Mesendoderm (in vitro differentiated cells): ENCODE measurements around the gene ATE1.
A peak's percentile ranks its signal among the peaks of the same experiment; 100 is the strongest.

Experiments used
- DNase-seq: peaks from one replicate; pipeline ENCODE4 v3.0.0; 2013
- H2AK5ac ChIP-seq: 2 replicates; pipeline ENCODE4 v1.6.1; 2013; ENCODE audit warnings: low read length, inconsistent platforms
- H2BK120ac ChIP-seq: 2 replicates; pipeline ENCODE4 v1.6.1; 2013; ENCODE audit warnings: low read depth, mild to moderate bottlenecking, low read length, moderate library complexity, mixed read lengths
- H2BK15ac ChIP-seq: replicated peaks from 2 replicates; pipeline ENCODE4 v1.6.1; 2013; ENCODE audit warnings: low read depth, mild to moderate bottlenecking, moderate library complexity
- H2BK5ac ChIP-seq: 2 replicates; pipeline ENCODE4 v1.6.1; 2013; ENCODE audit warnings: low read length, inconsistent platforms
- H3K18ac ChIP-seq: 2 replicates; pipeline ENCODE4 v1.6.1; 2013; ENCODE audit warnings: mild to moderate bottlenecking, low read length, mixed read lengths
- H3K23ac ChIP-seq: one replicate; pipeline ENCODE4 v1.6.1; 2013; ENCODE audit warnings: low read length
- H3K27ac ChIP-seq: 2 replicates; pipeline ENCODE4 v1.5.1; 2013; ENCODE audit warnings: low read depth, mild to moderate bottlenecking, inconsistent platforms, low read length, moderate library complexity
- H3K27me3 ChIP-seq: 2 replicates; pipeline ENCODE4 v1.6.1; 2013; ENCODE audit warnings: low read length, control low read depth, mild to moderate bottlenecking, inconsistent platforms; ENCODE audit not compliant: insufficient read depth, poor library complexity
- H3K36me3 ChIP-seq: 2 replicates; pipeline ENCODE4 v1.6.1; 2013; ENCODE audit warnings: low read length, inconsistent platforms; ENCODE audit not compliant: control insufficient read depth, insufficient read depth
- H3K4ac ChIP-seq: one replicate; pipeline ENCODE4 v1.6.1; 2013; ENCODE audit warnings: low read depth, mild to moderate bottlenecking, low read length, moderate library complexity
- H3K4me1 ChIP-seq: 2 replicates; pipeline ENCODE4 v1.6.1; 2013; ENCODE audit warnings: low read depth, low read length, inconsistent platforms; ENCODE audit not compliant: control insufficient read depth
- H3K4me2 ChIP-seq: 2 replicates; pipeline ENCODE4 v1.6.1; 2013; ENCODE audit warnings: low read length
- H3K4me3 ChIP-seq: 2 replicates; pipeline ENCODE4 v1.5.1; 2013; ENCODE audit warnings: mild to moderate bottlenecking, low read length
- H3K56ac ChIP-seq: one replicate; pipeline ENCODE4 v1.6.1; 2013; ENCODE audit warnings: low read length
- H3K79me1 ChIP-seq: 2 replicates; pipeline ENCODE4 v1.6.1; 2013; ENCODE audit warnings: low read length, inconsistent platforms
- H3K79me2 ChIP-seq: 2 replicates; pipeline ENCODE4 v1.6.1; 2013; ENCODE audit warnings: mild to moderate bottlenecking, low read length; ENCODE audit not compliant: control insufficient read depth, insufficient read depth
- H3K9ac ChIP-seq: 2 replicates; pipeline ENCODE4 v1.6.1; 2013; ENCODE audit warnings: low read length, inconsistent platforms
- H4K5ac ChIP-seq: one replicate; pipeline ENCODE4 v1.6.1; 2013; ENCODE audit warnings: low read length
- H4K8ac ChIP-seq: one replicate; pipeline ENCODE4 v1.6.1; 2013; ENCODE audit warnings: low read depth, mild to moderate bottlenecking, control low read depth, low read length, moderate library complexity
- WGBS: extraction: QIAGEN DNeasy Blood & Tissue Kit; methylation state at CpG from one replicate; pipeline ENCODE4 v1.1.7; 2013; ENCODE audit warnings: low lambda C conversion rate, missing lambda C conversion rate; ENCODE audit not compliant: insufficient coverage; ENCODE audit errors: extremely low coverage; 5-methylcytosine and 5-hydroxymethylcytosine counted together

ATE1 gene

DNA sequence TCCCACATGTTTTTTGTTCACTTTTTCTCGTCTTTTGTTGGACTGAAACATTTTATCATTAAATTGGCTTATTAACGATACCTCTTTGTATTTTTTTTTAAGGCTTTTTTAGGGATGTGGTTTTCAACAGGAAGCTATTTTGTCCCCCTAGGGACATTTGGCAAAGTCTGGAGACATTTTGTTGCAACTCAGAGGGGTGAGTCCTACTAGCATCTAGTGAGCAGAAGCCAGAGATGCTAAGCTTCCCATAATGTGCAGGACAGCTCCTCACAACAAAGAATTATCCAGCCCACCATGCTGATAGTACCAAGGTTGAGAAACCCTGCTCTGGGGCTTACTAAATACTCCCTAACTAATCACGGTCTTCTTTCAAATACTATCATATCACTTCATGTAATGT, 63.2 kb downstream of the ATE1 start:
- Histone ChIP-seq H4K8ac (no peak overlapping the region), H3K4me1 (no peaks in the 10 kb centered on the region), H3K27me3 (no peaks in the 10 kb centered on the region), H3K4ac (no peak overlapping the region), H4K5ac (no peak overlapping the region), H3K36me3 (no peaks in the 10 kb centered on the region), H3K23ac (no peak overlapping the region), H3K9ac (no peak overlapping the region), H3K56ac (no peak overlapping the region), H3K18ac (no peak overlapping the region), H2BK15ac (no peak overlapping the region), H3K27ac (no peak overlapping the region), H2BK120ac (no peak overlapping the region), H2AK5ac (no peak overlapping the region), H3K4me2 (no peak overlapping the region), H3K79me2 (no peaks in the 10 kb centered on the region), H2BK5ac (no peak overlapping the region), H3K4me3 (no peak overlapping the region), H3K79me1 (no peaks in the 10 kb centered on the region)
- no peak for DNase-seq
- WGBS = no CpG with 5 or more reads among the region's 3 CpGs

DNA sequence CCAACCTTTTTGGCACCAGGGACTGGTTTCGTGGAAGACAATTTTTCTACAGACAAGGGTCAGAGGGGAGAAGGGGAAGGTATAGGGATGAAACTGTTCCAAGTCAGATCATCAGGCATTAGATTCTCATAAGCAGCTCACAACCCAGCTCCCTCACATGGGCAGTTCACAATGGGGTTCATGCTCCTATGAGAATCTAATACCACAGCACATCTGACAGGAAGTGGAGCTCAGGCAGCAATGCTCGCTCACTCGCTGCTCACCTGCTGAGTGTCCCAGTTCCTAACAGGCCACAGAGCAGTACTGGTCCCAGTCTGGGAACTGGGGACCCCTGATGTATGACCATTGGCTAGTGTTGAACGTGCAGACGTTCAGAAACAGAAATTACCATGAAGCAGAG, 63.7 kb downstream of the ATE1 start:
- Histone ChIP-seq H4K8ac (no peak overlapping the region), H3K23ac (no peak overlapping the region), H3K27ac (no peak overlapping the region), H3K4me2 (no peak overlapping the region), H3K9ac (no peak overlapping the region), H2BK15ac (no peak overlapping the region), H3K4me1 (no peaks in the 10 kb centered on the region), H3K79me2 (no peaks in the 10 kb centered on the region), H3K4ac (no peak overlapping the region), H3K36me3 (no peaks in the 10 kb centered on the region), H3K79me1 (no peaks in the 10 kb centered on the region), H3K4me3 (no peak overlapping the region), H2AK5ac (no peak overlapping the region), H3K56ac (no peak overlapping the region), H2BK5ac (no peak overlapping the region), H3K18ac (no peak overlapping the region), H3K27me3 (no peaks in the 10 kb centered on the region), H4K5ac (no peak overlapping the region), H2BK120ac (no peak overlapping the region)
- WGBS = no CpG with 5 or more reads among the region's 5 CpGs
- DNase-seq = no peak

DNA sequence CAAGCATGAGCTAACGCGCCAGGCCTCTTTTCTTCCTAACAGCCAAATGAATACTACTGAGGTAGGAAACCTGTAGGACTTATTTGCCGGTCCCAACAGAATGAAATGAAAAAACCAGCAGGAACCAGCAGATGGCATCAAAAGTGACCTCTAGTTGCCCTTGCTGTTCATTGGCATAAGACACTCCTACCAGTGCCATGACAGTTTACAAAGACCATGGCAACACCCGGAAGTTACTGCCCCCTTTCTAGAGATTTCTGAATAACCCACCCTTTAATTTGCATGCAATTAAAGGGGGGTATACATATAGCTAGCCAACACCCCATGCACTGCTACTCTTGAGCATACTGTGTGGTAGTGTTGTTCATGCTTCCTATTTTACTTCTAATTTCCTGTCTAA, 65.2 kb downstream of the ATE1 start:
- no peaks in the 10 kb centered on the region for H3K4me1 ChIP-seq
- H3K4me3 ChIP-seq = no peak overlapping the region
- H3K23ac ChIP-seq = no peak overlapping the region
- H2BK15ac ChIP-seq = no peak overlapping the region
- H3K27ac ChIP-seq = no peak overlapping the region
- no peak overlapping the region for H2BK5ac ChIP-seq
- WGBS = no CpG with 5 or more reads among the region's 4 CpGs
- no peak overlapping the region for H4K8ac ChIP-seq
- no peaks in the 10 kb centered on the region for H3K79me1 ChIP-seq
- no peak overlapping the region for H3K9ac ChIP-seq
- H4K5ac ChIP-seq = no peak overlapping the region
- peak; percentile 27 for DNase-seq
- no peak overlapping the region for H3K4ac ChIP-seq
- no peak overlapping the region for H3K56ac ChIP-seq
- H2AK5ac ChIP-seq = no peak overlapping the region
- H3K27me3 ChIP-seq = no peaks in the 10 kb centered on the region
- H2BK120ac ChIP-seq = no peak overlapping the region
- no peak overlapping the region for H3K4me2 ChIP-seq
- no peak overlapping the region for H3K18ac ChIP-seq
- H3K36me3 ChIP-seq = no peaks in the 10 kb centered on the region
- no peaks in the 10 kb centered on the region for H3K79me2 ChIP-seq

DNA sequence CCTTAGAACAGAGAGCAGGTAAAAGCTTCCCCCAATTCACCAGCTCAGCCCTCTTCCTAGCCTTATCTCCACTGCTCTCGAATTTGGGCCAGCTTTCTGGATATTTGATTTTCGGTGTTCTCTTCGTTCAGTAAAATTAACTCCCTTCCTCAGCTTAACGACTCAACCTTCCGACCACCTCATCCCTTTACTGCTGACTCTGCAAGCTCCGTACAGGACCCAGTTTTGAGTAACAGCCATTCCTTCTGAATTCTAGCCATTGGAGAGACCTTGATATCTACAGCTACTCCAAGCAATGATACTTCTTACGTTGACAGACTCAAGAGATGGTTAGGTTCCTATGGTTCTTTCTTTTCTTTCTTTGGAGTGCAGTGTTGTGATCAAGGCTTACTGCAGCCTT, 65.8 kb downstream of the ATE1 start:
- no peak overlapping the region for H2AK5ac ChIP-seq
- no peak overlapping the region for H2BK5ac ChIP-seq
- no peak overlapping the region for H3K18ac ChIP-seq
- no peaks in the 10 kb centered on the region for H3K27me3 ChIP-seq
- H3K56ac ChIP-seq = no peak overlapping the region
- H3K23ac ChIP-seq = no peak overlapping the region
- H4K8ac ChIP-seq = no peak overlapping the region
- H3K4ac ChIP-seq = no peak overlapping the region
- no peaks in the 10 kb centered on the region for H3K36me3 ChIP-seq
- H3K27ac ChIP-seq = no peak overlapping the region
- H3K4me3 ChIP-seq = no peak overlapping the region
- no peak overlapping the region for H3K4me2 ChIP-seq
- H3K79me1 ChIP-seq = no peaks in the 10 kb centered on the region
- DNase-seq = no peak
- no peak overlapping the region for H4K5ac ChIP-seq
- 100% methylated on average over 3 of the region's 7 CpGs for WGBS
- no peak overlapping the region for H2BK120ac ChIP-seq
- H3K4me1 ChIP-seq = no peaks in the 10 kb centered on the region
- H3K79me2 ChIP-seq = no peaks in the 10 kb centered on the region
- H2BK15ac ChIP-seq = no peak overlapping the region
- no peak overlapping the region for H3K9ac ChIP-seq

DNA sequence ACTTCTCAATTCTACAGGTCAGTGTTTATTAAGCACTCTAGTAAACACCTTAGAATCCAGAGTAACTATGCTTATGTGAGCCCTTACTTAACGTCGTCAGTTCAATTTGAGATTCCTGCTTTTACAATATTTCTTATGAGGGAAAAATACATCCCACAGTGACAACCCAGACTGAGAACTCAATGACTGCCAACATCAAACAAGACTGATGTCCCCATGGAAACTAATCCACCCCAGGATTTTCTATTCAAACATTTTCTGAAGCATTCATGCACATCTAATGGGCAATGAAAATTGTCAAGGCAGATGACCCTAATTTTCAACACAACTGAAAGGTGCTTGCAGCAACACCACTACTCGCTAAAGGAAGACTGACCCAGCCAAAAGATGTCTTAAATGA, 67.0 kb downstream of the ATE1 start:
- no peak overlapping the region for H4K8ac ChIP-seq
- no peak overlapping the region for H3K4me2 ChIP-seq
- no peak overlapping the region for H3K18ac ChIP-seq
- no peak overlapping the region for H3K4ac ChIP-seq
- H2BK5ac ChIP-seq = no peak overlapping the region
- H3K27ac ChIP-seq = no peak overlapping the region
- H3K4me3 ChIP-seq = no peak overlapping the region
- H4K5ac ChIP-seq = no peak overlapping the region
- WGBS = no CpG with 5 or more reads among the region's 3 CpGs
- H2BK120ac ChIP-seq = no peak overlapping the region
- no peak overlapping the region for H2BK15ac ChIP-seq
- no peak overlapping the region for H3K56ac ChIP-seq
- H3K36me3 ChIP-seq = no peaks in the 10 kb centered on the region
- H3K27me3 ChIP-seq = no peaks in the 10 kb centered on the region
- no peak overlapping the region for H2AK5ac ChIP-seq
- no peak overlapping the region for H3K23ac ChIP-seq
- no peaks in the 10 kb centered on the region for H3K4me1 ChIP-seq
- no peak for DNase-seq
- no peaks in the 10 kb centered on the region for H3K79me2 ChIP-seq
- no peaks in the 10 kb centered on the region for H3K79me1 ChIP-seq
- H3K9ac ChIP-seq = no peak overlapping the region

DNA sequence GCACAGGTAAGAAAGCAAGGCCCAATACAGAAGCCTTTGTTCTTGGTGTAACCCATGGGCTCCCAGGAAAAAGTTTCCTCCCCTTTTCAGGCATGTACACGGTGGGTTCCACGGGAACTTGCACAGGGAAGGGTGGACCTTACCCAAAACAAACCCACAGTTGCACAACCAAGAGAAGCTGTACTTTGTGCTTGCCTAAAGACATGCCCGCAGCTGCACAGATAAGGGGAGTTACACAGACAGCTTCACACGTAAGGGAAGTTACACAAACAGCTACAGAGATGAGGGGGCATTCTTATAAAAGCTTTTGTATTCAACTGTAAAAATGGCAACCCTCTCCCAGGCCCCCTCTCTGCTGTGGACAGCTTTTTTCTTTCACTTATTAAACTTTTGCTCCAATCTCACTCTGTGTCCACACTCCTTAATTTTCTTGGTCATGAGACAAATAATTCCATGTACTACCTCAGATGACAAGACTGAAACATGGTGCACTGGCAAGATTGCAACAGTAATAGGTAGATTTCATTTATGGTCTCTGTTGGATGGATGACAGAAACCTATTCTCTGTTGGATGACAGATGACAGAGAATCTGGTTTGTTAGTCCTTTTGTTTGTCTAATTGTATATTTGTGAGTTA, 72.9 kb downstream of the ATE1 start:
- no peak overlapping the region for H2BK15ac ChIP-seq
- H3K79me1 ChIP-seq = no peaks in the 10 kb centered on the region
- no peak overlapping the region for H3K23ac ChIP-seq
- H3K4ac ChIP-seq = no peak overlapping the region
- H4K5ac ChIP-seq = no peak overlapping the region
- H3K4me3 ChIP-seq = no peak overlapping the region
- no peak overlapping the region for H2BK5ac ChIP-seq
- no peak overlapping the region for H3K27ac ChIP-seq
- no peaks in the 10 kb centered on the region for H3K27me3 ChIP-seq
- H3K4me2 ChIP-seq = no peak overlapping the region
- no peak overlapping the region for H3K9ac ChIP-seq
- H2BK120ac ChIP-seq = no peak overlapping the region
- H3K79me2 ChIP-seq = no peaks in the 10 kb centered on the region
- H3K56ac ChIP-seq = no peak overlapping the region
- no peak overlapping the region for H3K18ac ChIP-seq
- H3K36me3 ChIP-seq = no peaks in the 10 kb centered on the region
- H3K4me1 ChIP-seq = no peaks in the 10 kb centered on the region
- peak; percentile 7 for DNase-seq
- no peak overlapping the region for H4K8ac ChIP-seq
- no CpG with 5 or more reads among the region's 4 CpGs for WGBS
- H2AK5ac ChIP-seq = no peak overlapping the region
